WTC11 (cell line): ENCODE results near the gene PLXNA3. TPM values are rescaled to one million over a fixed set of nuclear protein-coding genes. Genes with fewer than 3 reads are reported as not detected.

ENCODE experiments used
- ATAC-seq: fragments of 200-7000 bp; cut with Tn5 transposase; 2 replicates; pipeline ENCODE4 v1.10.0; 2021; ENCODE audit warnings: mild to moderate bottlenecking, moderate library complexity
- CTCF ChIA-PET: fragments of 300-600 bp; sonication (Branson Sonifier 250); formaldehyde crosslinking; loops from one replicate; lab custom pipeline; 2021; ENCODE audit warnings: antibody characterized with exemption; lab: Charles Lee
- POLR2A ChIA-PET: fragments of 350-600 bp; sonication (Branson Sonifier 250); formaldehyde crosslinking; loops from one replicate; lab custom pipeline; 2021; ENCODE audit warnings: antibody characterized with exemption; lab: Charles Lee
- DNase-seq: peaks from one replicate; pipeline ENCODE4 v3.0.0; 2021; ENCODE audit warnings: low spot score
- H3K27ac Mint-ChIP-seq: 2 replicates; pipeline ENCODE4 v1.8.0; 2021; ENCODE audit warnings: mixed read lengths
- H3K27me3 Mint-ChIP-seq: 2 replicates; pipeline ENCODE4 v1.8.0; 2021; ENCODE audit warnings: low read depth, mild to moderate bottlenecking, moderate library complexity, mixed read lengths
- H3K36me3 Mint-ChIP-seq: 2 replicates; pipeline ENCODE4 v1.8.0; 2021; ENCODE audit warnings: mixed read lengths
- H3K4me1 Mint-ChIP-seq: 2 replicates; pipeline ENCODE4 v1.8.0; 2022; ENCODE audit warnings: mixed read lengths
- H3K4me3 Mint-ChIP-seq: 2 replicates; pipeline ENCODE4 v1.8.0; 2021; ENCODE audit warnings: mild to moderate bottlenecking, moderate library complexity, mixed read lengths
- H3K9me3 Mint-ChIP-seq: 2 replicates; pipeline ENCODE4 v1.8.0; 2021; ENCODE audit warnings: mixed read lengths
- AFF4 ChIP-seq: sonication (generic); formaldehyde crosslinking; IDR thresholded peaks from 2 replicates; pipeline ENCODE4 v1.8.1; 2023; ENCODE audit warnings: mild to moderate bottlenecking, missing genetic modification reagents, borderline replicate concordance
- ATF3 ChIP-seq: sonication (generic); formaldehyde crosslinking; conservative IDR thresholded peaks from 2 replicates; pipeline ENCODE4 v1.8.1; 2022; ENCODE audit warnings: mild to moderate bottlenecking, missing genetic modification reagents
- ATF6 ChIP-seq: sonication (generic); formaldehyde crosslinking; IDR thresholded peaks from 2 replicates; pipeline ENCODE4 v1.8.1; 2023; ENCODE audit warnings: mild to moderate bottlenecking, missing genetic modification reagents
- CDX4 ChIP-seq: fragments of 250-450 bp; sonication (Bioruptor Pico); IDR thresholded peaks from 2 replicates; pipeline ENCODE4 v1.9.0; 2021; ENCODE audit warnings: moderate library complexity, mild to moderate bottlenecking, inconsistent platforms, borderline replicate concordance
- CREM ChIP-seq: sonication (generic); formaldehyde crosslinking; IDR thresholded peaks from 2 replicates; pipeline ENCODE4 v1.8.1; 2022; ENCODE audit warnings: mild to moderate bottlenecking, missing genetic modification reagents, moderate library complexity
- E2F1 ChIP-seq: sonication (generic); formaldehyde crosslinking; IDR thresholded peaks from 2 replicates; pipeline ENCODE4 v1.8.0; 2022; ENCODE audit warnings: mild to moderate bottlenecking, missing genetic modification reagents
- GABPB1 ChIP-seq: sonication (generic); formaldehyde crosslinking; IDR thresholded peaks from 2 replicates; pipeline ENCODE4 v1.8.1; 2023; ENCODE audit warnings: mild to moderate bottlenecking, missing genetic modification reagents
- GTF2I ChIP-seq: fragments of 250-450 bp; sonication (Bioruptor Pico); conservative IDR thresholded peaks from 2 replicates; pipeline ENCODE4 v1.4.0; 2021; ENCODE audit warnings: mild to moderate bottlenecking
- HMGXB4 ChIP-seq: sonication (generic); formaldehyde crosslinking; IDR thresholded peaks from 2 replicates; pipeline ENCODE4 v1.8.1; 2023; ENCODE audit warnings: mild to moderate bottlenecking, moderate library complexity, missing genetic modification reagents
- IRF1 ChIP-seq: sonication (generic); formaldehyde crosslinking; IDR thresholded peaks from 2 replicates; pipeline ENCODE4 v1.8.0; 2023; ENCODE audit warnings: missing genetic modification reagents
- MLX ChIP-seq: sonication (generic); formaldehyde crosslinking; IDR thresholded peaks from 2 replicates; pipeline ENCODE4 v1.8.1; 2023; ENCODE audit warnings: mild to moderate bottlenecking, missing genetic modification reagents, moderate library complexity
- MXD4 ChIP-seq: fragments of 250-450 bp; sonication (Bioruptor Pico); IDR thresholded peaks from 2 replicates; pipeline ENCODE4 v1.8.0; 2021; ENCODE audit warnings: mild to moderate bottlenecking, moderate library complexity, borderline replicate concordance
- SOX15 ChIP-seq: fragments of 250-450 bp; sonication (Bioruptor Pico); IDR thresholded peaks from 2 replicates; pipeline ENCODE4 v1.9.0; 2021; ENCODE audit warnings: mild to moderate bottlenecking
- USF1 ChIP-seq: sonication (generic); formaldehyde crosslinking; IDR thresholded peaks from 2 replicates; pipeline ENCODE4 v1.8.0; 2022; ENCODE audit warnings: mild to moderate bottlenecking, missing genetic modification reagents
- USF2 ChIP-seq: sonication (generic); formaldehyde crosslinking; IDR thresholded peaks from 2 replicates; pipeline ENCODE4 v1.8.1; 2023; ENCODE audit warnings: mild to moderate bottlenecking, missing genetic modification reagents, moderate library complexity
- ZNF416 ChIP-seq: fragments of 250-450 bp; sonication (Bioruptor Pico); IDR thresholded peaks from 2 replicates; pipeline ENCODE4 v1.9.0; 2021; ENCODE audit warnings: mild to moderate bottlenecking, inconsistent platforms
- total RNA-seq: library from RNA; stranded (reverse); gene quantifications from 3 replicates; pipeline ENCODE4 v1.2.3, GENCODE V29; 2021

PLXNA3 gene
- total RNA-seq, 1 experiment from 2014 or later: 26.6 TPM

- Mint-ChIP-seq H3K27ac (no peak overlapping the region), H3K27me3 (no peaks in the 10 kb centered on the region), H3K36me3 (peaks cover 15% of the 10 kb centered on the region), H3K9me3 (no peaks in the 10 kb centered on the region), H3K4me3 (no peak overlapping the region), H3K4me1 (peaks cover 5% of the 10 kb centered on the region)
- TF ChIP-seq AFF4 (no peak), SOX15 (CRISPR knock-in tag) (no peak), MXD4 (CRISPR knock-in tag) (no peak), USF1 (CRISPR knock-in tag) (no peak), MLX (no peak), ATF6 (CRISPR knock-in tag) (no peak), HMGXB4 (no peak), CDX4 (CRISPR knock-in tag) (no peak), E2F1 (no peak), GTF2I (no peak), IRF1 (CRISPR knock-in tag) (no peak)
- ChIA-PET CTCF (no interaction called here), POLR2A (interaction anchor here (0.9 kb wide), 1 partner anchor 49 kb away, joined by 3 read pairs; the partner anchor contains the start of gene SLC10A3)
- no peak for ATAC-seq
- DNase-seq: no peak
Measured at GRCh38 chrX:154441984-154442707, 15.9 kb upstream of the PLXNA3 start.

GRCh38 chrX:154443479-154443910 is 14.6 kb upstream of the PLXNA3 start:
- peak overlapping the region; percentile 68 for H3K27ac Mint-ChIP-seq
- no peaks in the 10 kb centered on the region for H3K4me1 Mint-ChIP-seq
- H3K36me3 Mint-ChIP-seq: peaks cover 16% of the 10 kb centered on the region
- ATAC-seq (peak; percentile 46), DNase-seq (no peak)
- CTCF ChIA-PET: interaction anchor here (0.5 to 0.7 kb wide), 2 partner anchors 17 to 18 kb away, joined by 3 to 6 read pairs; no protein-coding TSS in a partner anchor
- peak overlapping the region; percentile 70 for H3K4me3 Mint-ChIP-seq
- TF ChIP-seq CREM (CRISPR knock-in tag): no peak
- TF ChIP-seq ZNF416 (CRISPR knock-in tag): no peak
- TF ChIP-seq USF1 (CRISPR knock-in tag): no peak
- no peak for TF ChIP-seq GABPB1 (CRISPR knock-in tag)
- TF ChIP-seq USF2 (CRISPR knock-in tag): no peak
- TF ChIP-seq ATF3: no peak
- TF ChIP-seq, all 79 proteins: peak for 0
- Mint-ChIP-seq H3K9me3 (no peaks in the 10 kb centered on the region), H3K27me3 (no peaks in the 10 kb centered on the region)
- POLR2A ChIA-PET: no interaction called here
